B cell (primary cell): ENCODE results near the gene SLC66A1.

Source experiments
- EZH2 ChIP-seq: IDR thresholded peaks from 2 replicates; pipeline ENCODE4 v1.6.1; 2012; ENCODE audit warnings: borderline replicate concordance, low read depth, mild to moderate bottlenecking, moderate library complexity, low read length; ENCODE audit not compliant: insufficient read depth, poor library complexity, severe bottlenecking
- TF ChIP-seq, protein P1 (sequence below): fragments of 200-600 bp; IDR thresholded peaks from one replicate; pipeline ENCODE4 v1.8.0; 2022; ENCODE audit warnings: antibody characterized with exemption, mild to moderate bottlenecking

DNA sequence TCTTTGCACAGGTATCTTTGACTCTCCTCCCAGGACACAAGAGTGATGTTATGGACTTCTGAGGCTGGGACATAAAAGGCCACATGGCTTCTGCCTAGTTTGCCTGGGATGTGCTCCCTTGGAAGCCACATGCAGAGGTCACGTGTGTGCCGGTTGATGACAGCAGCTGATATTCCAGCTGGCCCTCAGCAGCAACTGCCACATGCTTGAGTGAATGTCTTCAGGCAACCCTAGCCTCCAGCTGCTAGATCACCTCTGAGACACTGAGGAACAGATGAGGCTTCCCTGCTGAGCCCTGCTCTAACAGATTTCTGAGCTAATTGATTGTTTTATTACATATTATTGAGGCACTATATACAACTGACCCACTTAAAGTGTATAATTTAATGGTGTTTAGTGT lies 11.9 kb upstream of the SLC66A1 start:
- TF ChIP-seq, protein P1, sequence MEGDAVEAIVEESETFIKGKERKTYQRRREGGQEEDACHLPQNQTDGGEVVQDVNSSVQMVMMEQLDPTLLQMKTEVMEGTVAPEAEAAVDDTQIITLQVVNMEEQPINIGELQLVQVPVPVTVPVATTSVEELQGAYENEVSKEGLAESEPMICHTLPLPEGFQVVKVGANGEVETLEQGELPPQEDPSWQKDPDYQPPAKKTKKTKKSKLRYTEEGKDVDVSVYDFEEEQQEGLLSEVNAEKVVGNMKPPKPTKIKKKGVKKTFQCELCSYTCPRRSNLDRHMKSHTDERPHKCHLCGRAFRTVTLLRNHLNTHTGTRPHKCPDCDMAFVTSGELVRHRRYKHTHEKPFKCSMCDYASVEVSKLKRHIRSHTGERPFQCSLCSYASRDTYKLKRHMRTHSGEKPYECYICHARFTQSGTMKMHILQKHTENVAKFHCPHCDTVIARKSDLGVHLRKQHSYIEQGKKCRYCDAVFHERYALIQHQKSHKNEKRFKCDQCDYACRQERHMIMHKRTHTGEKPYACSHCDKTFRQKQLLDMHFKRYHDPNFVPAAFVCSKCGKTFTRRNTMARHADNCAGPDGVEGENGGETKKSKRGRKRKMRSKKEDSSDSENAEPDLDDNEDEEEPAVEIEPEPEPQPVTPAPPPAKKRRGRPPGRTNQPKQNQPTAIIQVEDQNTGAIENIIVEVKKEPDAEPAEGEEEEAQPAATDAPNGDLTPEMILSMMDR = no peak
- TF ChIP-seq EZH2 = no peak
